GM21786 (cell line): ENCODE measurements around the gene CEP85L.

Experiments
- ATAC-seq: cut with Tn5 transposase; IDR thresholded peaks from one replicate; pipeline ENCODE4 v1.9.1; 2021; ENCODE audit not compliant: unreplicated experiment

Gene CEP85L

GRCh38 chr6:118502169-118502568, 149.2 kb downstream of the CEP85L start:
- no peak for ATAC-seq

DNA sequence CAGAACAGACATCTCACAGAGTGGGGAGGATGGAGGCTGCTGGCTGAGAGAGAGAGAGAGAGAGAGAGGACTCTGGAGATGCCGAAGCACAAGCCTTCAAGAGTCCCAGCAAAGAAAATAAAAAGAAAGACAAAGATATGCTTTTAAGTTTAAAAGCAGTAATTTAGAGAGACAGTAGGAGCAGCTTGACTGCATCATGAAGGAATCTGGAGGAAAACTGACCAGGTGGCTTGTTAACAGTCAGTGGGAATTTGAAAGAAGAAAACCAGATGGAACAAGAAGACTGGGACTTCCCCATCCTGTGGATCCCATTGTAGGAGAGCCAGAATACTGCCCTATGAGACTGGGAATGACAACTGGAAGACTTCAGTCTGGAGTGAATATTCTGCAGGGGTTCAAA, 149.6 kb downstream of the CEP85L start:
- no peak for ATAC-seq

DNA sequence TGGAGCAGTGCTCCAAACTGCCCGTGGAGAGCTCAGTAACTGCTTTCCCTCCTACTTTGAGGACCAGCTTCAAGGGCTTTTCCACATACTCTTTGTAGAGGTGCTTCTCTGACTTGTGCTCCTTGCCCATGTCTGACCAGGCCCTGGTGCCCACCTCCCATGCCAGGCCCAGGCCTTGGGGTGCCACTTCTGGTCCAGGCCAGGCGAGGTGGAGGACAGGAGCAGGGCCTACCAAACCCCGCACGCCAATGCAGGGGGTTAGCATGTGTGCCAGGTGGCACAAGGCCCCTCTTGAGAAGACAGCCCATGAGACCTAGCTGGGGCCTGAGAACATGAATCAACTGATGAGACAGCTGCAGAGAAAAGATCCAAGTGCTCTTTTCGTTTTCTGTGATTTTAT, 150.3 kb downstream of the CEP85L start:
- ATAC-seq, result no peak

- ATAC-seq, result no peak
Measured at GRCh38 chr6:118500130-118501015, 151.0 kb downstream of the CEP85L start.

DNA sequence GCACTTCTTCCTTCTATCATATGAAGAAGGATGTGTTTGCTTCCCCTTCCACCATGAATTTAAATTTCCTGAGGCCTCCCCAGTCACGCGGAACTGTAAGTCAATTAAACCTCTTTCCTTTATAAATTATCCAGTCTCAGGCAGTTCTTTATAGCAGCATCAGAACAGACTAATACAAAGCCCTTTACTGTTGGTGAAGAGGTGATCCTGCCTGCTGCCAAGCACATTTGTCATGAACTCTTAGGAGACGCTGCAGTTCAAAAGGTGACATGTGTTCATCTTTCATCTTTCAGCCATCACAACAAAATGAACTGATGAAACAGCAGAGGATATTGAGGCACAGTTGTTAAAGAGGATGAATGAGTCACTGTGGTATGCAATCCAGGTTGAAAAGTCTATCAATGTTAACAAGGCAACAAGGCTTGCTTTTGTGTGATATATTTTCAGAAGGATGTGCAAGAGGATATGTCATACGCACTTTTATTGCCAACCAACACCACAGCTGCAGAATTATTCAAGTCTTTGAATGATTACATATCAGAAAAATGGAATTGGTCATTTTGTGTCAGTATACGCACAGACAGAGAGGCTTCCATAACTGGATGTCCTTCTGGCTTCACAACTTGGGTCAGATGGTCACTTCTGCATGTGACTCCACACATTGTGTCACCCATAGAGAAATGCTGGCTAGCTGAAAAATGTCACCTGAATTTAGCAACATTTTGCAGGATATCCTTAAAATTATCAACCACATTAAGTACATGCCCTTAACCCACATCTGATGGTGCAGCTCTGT, 155.7 kb downstream of the CEP85L start:
- no peak for ATAC-seq

DNA sequence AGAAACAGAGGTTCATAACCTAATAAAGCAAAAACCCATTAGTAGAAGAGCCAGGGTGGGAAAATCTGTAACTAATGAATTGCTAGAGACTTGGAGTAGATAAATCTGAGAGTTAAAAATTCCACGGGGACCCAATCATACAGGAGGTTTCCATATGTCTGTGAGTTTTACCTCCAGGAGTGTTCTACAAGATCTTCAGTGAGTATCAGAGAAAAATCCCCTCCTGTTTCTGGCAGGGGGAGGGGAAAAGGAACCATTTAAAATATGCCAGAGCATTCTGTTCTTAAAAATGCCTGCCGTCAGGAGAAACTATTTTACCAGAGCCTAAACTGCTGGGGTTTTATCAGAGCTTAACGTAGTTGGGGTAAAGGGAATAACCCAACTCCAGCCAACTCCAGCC, 157.3 kb downstream of the CEP85L start:
- no peak for ATAC-seq

DNA sequence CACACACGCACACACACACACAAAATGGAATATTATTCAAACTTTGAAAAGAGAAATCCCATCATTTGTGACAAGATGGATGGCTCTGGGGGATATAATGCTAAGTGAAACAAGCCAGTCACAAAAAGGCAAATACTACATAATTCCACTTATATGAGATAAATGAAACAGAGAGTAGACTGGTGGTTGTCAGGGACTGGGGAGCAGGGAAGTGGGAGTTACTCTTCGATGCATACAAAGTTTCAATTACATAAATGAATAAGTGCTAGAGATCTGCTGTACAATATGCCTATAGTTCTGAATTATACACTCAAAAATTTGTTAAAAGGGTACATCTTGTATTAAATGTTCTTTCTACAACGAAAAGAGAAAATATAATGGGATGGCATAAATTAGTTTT, 161.4 kb downstream of the CEP85L start:
- ATAC-seq, result no peak

- ATAC-seq, result no peak
Measured at GRCh38 chr6:118488631-118489030, 162.8 kb downstream of the CEP85L start.

DNA sequence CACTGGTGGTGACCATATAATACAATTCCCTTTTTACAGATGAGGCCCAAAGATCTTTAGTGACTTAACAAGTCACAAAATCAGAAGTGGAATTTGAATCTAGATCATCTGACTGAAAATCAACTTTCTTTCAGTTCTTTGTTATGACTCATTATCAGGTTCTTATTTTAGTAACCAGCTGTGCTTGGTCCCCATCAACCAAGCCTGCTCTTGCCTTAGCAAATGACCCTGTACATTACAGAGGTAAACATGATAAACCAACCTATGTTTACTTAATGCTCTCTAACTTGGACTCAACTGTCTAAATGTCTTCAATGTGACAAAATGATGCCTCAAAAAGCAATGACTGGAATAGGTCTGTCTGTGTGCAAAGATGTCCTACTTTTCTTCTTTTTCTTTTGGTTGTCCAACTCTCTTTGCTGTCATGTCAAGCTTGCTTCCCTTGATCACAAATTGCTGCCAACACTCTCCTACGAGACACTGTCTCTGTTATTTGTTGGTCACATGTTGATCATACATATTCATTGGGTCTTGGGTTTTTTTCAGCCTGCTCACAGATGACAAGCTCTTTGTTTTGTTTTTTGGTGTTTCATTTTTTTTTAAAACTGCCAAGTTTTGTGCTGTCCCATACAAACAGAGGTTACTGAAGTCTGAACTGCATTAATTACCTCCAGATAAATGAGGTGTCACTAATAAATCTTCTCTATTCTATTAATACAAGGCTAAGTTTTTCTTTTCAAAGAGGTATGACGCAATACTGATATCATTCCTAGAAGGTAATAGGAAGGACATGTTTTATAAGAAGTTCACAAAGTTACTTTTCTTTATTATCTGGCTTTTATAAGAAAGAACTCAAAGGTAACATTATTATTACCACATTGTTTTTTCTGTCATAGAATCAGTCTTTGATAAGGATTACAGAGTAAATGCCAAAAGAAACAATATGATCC, 165.5 kb downstream of the CEP85L start:
- peak; percentile 96 for ATAC-seq

GRCh38 chr6:118476551-118476950, 174.8 kb downstream of the CEP85L start:
- ATAC-seq, result no peak

GRCh38 chr6:118473266-118473665, 178.1 kb downstream of the CEP85L start:
- ATAC-seq, result no peak

DNA sequence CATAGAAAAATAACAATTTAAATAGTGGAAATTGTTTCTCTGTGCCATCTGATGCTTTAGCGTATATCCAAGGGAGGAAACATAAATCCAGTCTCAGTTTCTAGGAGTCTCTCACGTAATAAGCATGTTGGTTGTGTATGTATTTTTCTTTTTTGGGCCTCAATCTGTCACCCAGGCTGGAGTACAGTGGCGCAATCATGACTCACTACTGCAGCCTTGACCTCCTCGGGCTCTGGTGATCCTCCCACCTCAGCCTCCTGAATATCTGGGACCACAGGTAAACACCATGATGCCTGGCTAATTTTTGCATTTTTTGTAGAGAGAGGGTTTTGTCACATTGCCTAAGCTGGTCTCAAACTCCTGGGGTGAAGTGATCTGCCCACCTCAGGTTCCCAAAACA, 181.9 kb downstream of the CEP85L start:
- no peak for ATAC-seq

GRCh38 chr6:118468682-118469465, 182.5 kb downstream of the CEP85L start:
- no peak for ATAC-seq

- peak; percentile 91 for ATAC-seq
Measured at GRCh38 chr6:118467181-118467580, 184.2 kb downstream of the CEP85L start.

- no peak for ATAC-seq
Measured at GRCh38 chr6:118464620-118465019, 186.8 kb downstream of the CEP85L start.

- no peak for ATAC-seq
Measured at GRCh38 chr6:118460958-118461470, 190.4 kb downstream of the CEP85L start.

- ATAC-seq, result no peak
Measured at GRCh38 chr6:118456982-118457381, 194.4 kb downstream of the CEP85L start.

GRCh38 chr6:118451839-118452238, 199.6 kb downstream of the CEP85L start:
- no peak for ATAC-seq

GRCh38 chr6:118444796-118445195, 206.6 kb downstream of the CEP85L start:
- ATAC-seq, result no peak

DNA sequence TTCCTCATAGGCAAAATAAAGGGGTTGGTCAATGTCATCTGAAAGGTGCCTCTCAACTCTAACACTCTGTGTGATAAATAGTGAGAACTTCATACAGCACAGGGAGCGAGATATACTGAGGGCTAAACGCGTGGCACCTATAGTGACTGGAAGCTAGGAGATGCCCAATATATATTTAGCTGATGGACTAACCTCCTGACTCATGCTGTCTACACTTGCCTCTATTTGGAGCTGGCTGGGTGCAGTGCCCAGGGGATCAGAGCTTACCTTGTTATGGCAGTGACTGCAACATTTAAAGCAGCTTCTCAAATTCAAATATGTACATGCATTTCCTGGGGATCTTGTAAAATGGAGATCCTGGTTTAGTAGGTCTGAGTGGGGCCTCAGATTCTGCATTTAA, 214.9 kb downstream of the CEP85L start:
- ATAC-seq, result no peak
